K562 (cell line): ENCODE measurements around the gene PRSS23. TPM values are rescaled to one million over a fixed set of nuclear protein-coding genes. Genes with fewer than 3 reads are reported as not detected.

Experiments
- ATAC-seq: fragments of 200-7000 bp; cut with Tn5 transposase; 3 replicates; pipeline ENCODE4 v1.9.1; 2020; ENCODE audit warnings: moderate library complexity
- BruUV-seq: library from RNA; stranded (reverse); fragments of 400-500 nt; replicated peaks from 2 replicates; lab custom pipeline; 2021; lab: Mats Ljungman, UMichigan
- CTCF ChIA-PET: fragments of 300-600 bp; formaldehyde crosslinking; extraction: SDS; loops from one replicate; lab custom pipeline; 2021; ENCODE audit warnings: low intra/inter-chr PET ratio; lab: Yijun Ruan, JAX
- POLR2A ChIA-PET: fragments of 300-600, 350-650 bp; sonication (Branson Sonifier 250); formaldehyde crosslinking; extraction: SDS; loops from one replicate; lab custom pipeline; 2021; ENCODE audit warnings: antibody characterized with exemption, inconsistent platforms; lab: Yijun Ruan, JAX
- DNase-seq, 4 experiments: peaks; one replicate each; pipeline versions ENCODE4 v3.0.0 to v3.0.0-alpha.2; 2011 to 2018; ENCODE audit warnings: low spot score in 3 of 4, mixed read lengths in 3 of 4; ENCODE audit errors: extremely low read depth in 1 of 4
- FAIRE-seq: peaks from 2 replicates; lab custom pipeline; 2011; peaks lifted over from hg19 to GRCh38; lab: Jason Lieb, UNC
- H2AFZ ChIP-seq: 2 replicates; pipeline ENCODE4 v1.6.0; 2011; ENCODE audit warnings: low read depth, low read length, control low read depth, inconsistent platforms
- H3K27ac ChIP-seq: fragments of 200-600 bp; 3 replicates; pipeline ENCODE4 v1.8.0; 2011; ENCODE audit warnings: low read depth, mild to moderate bottlenecking, control low read depth, inconsistent platforms, low read length, moderate library complexity, mixed read lengths; ENCODE audit errors: extremely low read depth
- H3K27me3 ChIP-seq, 2 experiments: fragments of 300-600 bp in 1 of 2; 2 replicates in 1 of 2; 3 replicates in 1 of 2; pipeline versions ENCODE4 v1.6.0 to v1.8.0; 2011; ENCODE audit warnings: inconsistent platforms in 2 of 2, low read length in 2 of 2, mild to moderate bottlenecking in 1 of 2, mixed read lengths in 1 of 2, moderate library complexity in 1 of 2; ENCODE audit not compliant: control insufficient read depth in 2 of 2, insufficient read depth in 2 of 2
- H3K36me3 ChIP-seq: fragments of 300-600 bp; 3 replicates; pipeline ENCODE4 v1.8.0; 2011; ENCODE audit warnings: mild to moderate bottlenecking, low read length, inconsistent platforms; ENCODE audit not compliant: control insufficient read depth, insufficient read depth
- H3K4me1 ChIP-seq, 2 experiments: fragments of 200-600 bp in 1 of 2; replicated peaks in 1 of 2; 2 replicates in 1 of 2; 3 replicates in 1 of 2; pipeline versions ENCODE4 v1.5.1 to v1.8.0; 2011; ENCODE audit warnings: inconsistent platforms in 2 of 2, low read length in 2 of 2, mild to moderate bottlenecking in 1 of 2, mixed read lengths in 1 of 2, moderate library complexity in 1 of 2; ENCODE audit not compliant: control insufficient read depth in 2 of 2, insufficient read depth in 2 of 2
- H3K4me2 ChIP-seq: 2 replicates; pipeline ENCODE4 v1.6.1; 2011; ENCODE audit warnings: low read length, control low read depth, inconsistent platforms, mixed read lengths; ENCODE audit not compliant: insufficient read depth
- H3K4me3 ChIP-seq: fragments of 200-600 bp; sonication (generic), shearing (Covaris generic); 2 replicates; pipeline ENCODE4 v1.5.1; 2016; ENCODE audit warnings: control low read depth, inconsistent platforms
- H3K79me2 ChIP-seq: fragments of 200-600 bp; 3 replicates; pipeline ENCODE4 v1.8.0; 2011; ENCODE audit warnings: low read length, inconsistent platforms; ENCODE audit not compliant: control insufficient read depth, insufficient read depth
- H3K9ac ChIP-seq, 2 experiments: 2 replicates each; pipeline versions ENCODE4 v1.6.0 to v1.6.1; 2011; ENCODE audit warnings: low read depth in 2 of 2, low read length in 2 of 2, control low read depth in 1 of 2, inconsistent platforms in 1 of 2, mild to moderate bottlenecking in 1 of 2, mixed read lengths in 1 of 2; ENCODE audit not compliant: insufficient read depth in 1 of 2
- H3K9me1 ChIP-seq: one replicate; pipeline ENCODE4 v1.6.0; 2011; ENCODE audit warnings: inconsistent platforms, mild to moderate bottlenecking, low read length, moderate library complexity; ENCODE audit not compliant: control insufficient read depth, insufficient read depth
- H3K9me3 ChIP-seq: replicated peaks from 2 replicates; pipeline ENCODE4 v1.5.1; 2011; ENCODE audit warnings: low read depth, low read length, inconsistent platforms; ENCODE audit not compliant: control insufficient read depth, insufficient read depth
- H4K20me1 ChIP-seq: replicated peaks from 2 replicates; pipeline ENCODE4 v1.6.1; 2011; ENCODE audit warnings: low read length, inconsistent platforms, mixed read lengths; ENCODE audit not compliant: control insufficient read depth, insufficient read depth
- FOXA3 ChIP-seq, 2 experiments: fragments of 450-650 bp in 1 of 2; sonication (generic) in 1 of 2; formaldehyde crosslinking; IDR thresholded peaks in 1 of 2; conservative IDR thresholded peaks in 1 of 2; 2 replicates each; pipeline versions ENCODE4 v1.4.0 to v1.8.0; 2020 to 2022; ENCODE audit warnings: mild to moderate bottlenecking in 2 of 2, missing genetic modification reagents in 1 of 2
- FOXM1 ChIP-seq, 2 experiments: fragments of 450-650 bp in 1 of 2; sonication (generic) in 1 of 2; formaldehyde crosslinking in 1 of 2; IDR thresholded peaks; 2 replicates each; pipeline versions ENCODE4 v1.6.1 to v1.9.0; 2017 to 2022; ENCODE audit warnings: low read depth in 2 of 2, mild to moderate bottlenecking in 2 of 2, missing genetic modification reagents in 1 of 2, moderate library complexity in 1 of 2
- HMGN3 ChIP-seq: IDR thresholded peaks from 2 replicates; pipeline ENCODE4 v1.6.1; 2011; ENCODE audit warnings: borderline replicate concordance, low read depth, mild to moderate bottlenecking, mixed read lengths, low read length; ENCODE audit not compliant: insufficient read length; ENCODE audit errors: extremely low read depth
- HNRNPK ChIP-seq: fragments of 200-400 bp; formaldehyde crosslinking; IDR thresholded peaks from one replicate; pipeline ENCODE4 v1.6.1; 2018; ENCODE audit warnings: mild to moderate bottlenecking, low read depth, low read length; ENCODE audit not compliant: poor library complexity, severe bottlenecking
- IFI16 ChIP-seq: fragments of 250-450 bp; sonication (Bioruptor Pico); IDR thresholded peaks from 2 replicates; pipeline ENCODE4 v2.1.2; 2022; ENCODE audit warnings: mild to moderate bottlenecking, inconsistent platforms
- JUN ChIP-seq, 2 experiments: sonication (generic) in 1 of 2; formaldehyde crosslinking in 1 of 2; IDR thresholded peaks; 2 replicates each; pipeline versions ENCODE4 v1.6.1 to v1.8.0; 2012 to 2022; ENCODE audit warnings: borderline replicate concordance in 2 of 2, mild to moderate bottlenecking in 2 of 2, improper control_type of control experiment in 1 of 2, low read depth in 1 of 2, low read length in 1 of 2, missing genetic modification reagents in 1 of 2
- MAZ ChIP-seq, 2 experiments: fragments of 450-650 bp in 1 of 2; sonication (generic) in 1 of 2; formaldehyde crosslinking; IDR thresholded peaks in 1 of 2; conservative IDR thresholded peaks in 1 of 2; 2 replicates each; pipeline versions ENCODE4 v1.4.0 to v1.5.0; 2020; ENCODE audit warnings: mild to moderate bottlenecking in 1 of 2, missing genetic modification reagents in 1 of 2
- NFATC3 ChIP-seq: fragments of 450-650 bp; IDR thresholded peaks from 2 replicates; pipeline ENCODE4 v1.6.1; 2017; ENCODE audit warnings: mild to moderate bottlenecking
- NR2C2 ChIP-seq, 2 experiments: fragments of 200-800 bp in 1 of 2; sonication (Bioruptor generic) in 1 of 2; sonication (generic) in 1 of 2; formaldehyde crosslinking in 1 of 2; IDR thresholded peaks; 2 replicates each; pipeline versions ENCODE4 v1.6.1 to v1.8.0; 2016 to 2022; ENCODE audit warnings: mild to moderate bottlenecking in 1 of 2, missing compliant biosample characterization in 1 of 2, missing genetic modification characterization in 1 of 2, missing genetic modification reagents in 1 of 2
- POLR2B ChIP-seq: fragments of 450-650 bp; IDR thresholded peaks from 2 replicates; pipeline ENCODE4 v1.6.1; 2018; ENCODE audit warnings: low read depth; ENCODE audit not compliant: partially characterized antibody
- SAFB ChIP-seq: fragments of 200-400 bp; formaldehyde crosslinking; IDR thresholded peaks from 2 replicates; pipeline ENCODE4 v1.6.1; 2017; ENCODE audit warnings: low read depth, low read length, borderline replicate concordance
- TEAD2 ChIP-seq: fragments of 450-650 bp; IDR thresholded peaks from 2 replicates; pipeline ENCODE4 v1.6.1; 2016; ENCODE audit warnings: missing genetic modification characterization, control low read depth, missing compliant biosample characterization
- U2AF1 ChIP-seq: fragments of 200-400 bp; formaldehyde crosslinking; optimal IDR thresholded peaks from 2 replicates; pipeline ENCODE3; 2017; ENCODE audit warnings: mild to moderate bottlenecking, low read depth, low read length, moderate library complexity
- ZBTB5 ChIP-seq: fragments of 450-650 bp; IDR thresholded peaks from 2 replicates; pipeline ENCODE4 v1.6.1; 2017; ENCODE audit warnings: antibody characterized with exemption
- ZNF449 ChIP-seq: fragments of 250-450 bp; sonication (Bioruptor Pico); IDR thresholded peaks from 2 replicates; pipeline ENCODE4 v1.8.0; 2022; ENCODE audit warnings: moderate library complexity, mild to moderate bottlenecking, inconsistent platforms
- WGBS: fragments of 100-300 bp; shearing (Covaris generic); methylation state at CpG from one replicate; pipeline ENCODE4 v1.1.6; 2016; ENCODE audit warnings: low coverage, mixed read lengths; ENCODE audit not compliant: insufficient coverage; ENCODE audit errors: missing lambda C conversion rate; 5-methylcytosine and 5-hydroxymethylcytosine counted together
- in situ Hi-C: fragments of 300-500 bp; cut with MboI; formaldehyde crosslinking; loops from 4 replicates; pipeline ENCODE4 v1.15.0; 2018; ENCODE audit warnings: inconsistent platforms, mixed read lengths
- intact Hi-C: fragments of 100-400 bp; cut with micrococcal nuclease; formaldehyde crosslinking; loops from 2 replicates; pipeline ENCODE4 v1.14.2; 2022
- polyA plus RNA-seq, 8 experiments: library from polyadenylated mRNA; depleted of rRNA in 4 of 8; stranded (reverse) in 5 of 8; unstranded in 3 of 8; fragments of >200 nt; fragmentation: Nextera tagmentation in 2 of 8; fragmentation: Illumina TruSeq in 1 of 8; extraction: Ambion mirVana in 2 of 8; extraction: Trizol in 1 of 8; gene quantifications; 2 replicates each; pipeline versions ENCODE4 v1.2.1 to v1.2.3, GENCODE V29; 2011 to 2014; ENCODE audit warnings: inconsistent platforms in 1 of 8, missing spikeins in 1 of 8
- total RNA-seq, 7 experiments: library from RNA; depleted of rRNA in 6 of 7; stranded (reverse); fragments of >200 nt in 6 of 7; fragmentation: Illumina TruSeq in 2 of 7; extraction: Trizol in 2 of 7; gene quantifications; 2 replicates each; pipeline versions ENCODE4 v1.2.1 to v1.2.3, GENCODE V29; 2011 to 2021; ENCODE audit warnings: low replicate concordance in 1 of 7
- TF ChIP-seq, protein P1 (sequence below): IDR thresholded peaks from 2 replicates; pipeline ENCODE4 v1.6.1; 2014; ENCODE audit warnings: antibody characterized with exemption

PRSS23 gene
- total and polyA plus RNA-seq, 9 of the 15 experiments (the other 6 are each of a cell fraction or from before 2014, with no cell fraction given), result 0.04 to 0.51 (median 0.11) TPM; not detected in 2

GRCh38 chr11:86797133-86797532, 3.2 kb upstream of the PRSS23 start:
- intact Hi-C loops, result no loop called here
- FAIRE-seq, result no peak
- WGBS, result 6% methylated on average over 9 of the region's 9 CpGs
- Histone ChIP-seq H3K27me3 (peaks cover 11 to 26% of the 10 kb centered on the region in 2 experiments), H2AFZ (no peak overlapping the region), H4K20me1 (no peaks in the 10 kb centered on the region), H3K9me3 (no peaks in the 10 kb centered on the region), H3K27ac (no peak overlapping the region), H3K9ac (no peak overlapping the region), H3K4me2 (no peak overlapping the region), H3K9me1 (no peaks in the 10 kb centered on the region), H3K36me3 (no peaks in the 10 kb centered on the region), H3K4me3 (no peak overlapping the region), H3K79me2 (no peaks in the 10 kb centered on the region), H3K4me1 (peaks cover 0 to 13% of the 10 kb centered on the region in 2 experiments; a peak in 2 of 5 replicates)
- POLR2A ChIA-PET, result interaction anchor here (2.1 kb wide), 1 partner anchor 10 kb away, joined by 4 read pairs; no protein-coding TSS in a partner anchor
- CTCF ChIA-PET, result no interaction called here
- no peak for ATAC-seq
- in situ Hi-C loops, result no loop called here
- BruUV-seq, result no TSS peak
- no peak for DNase-seq
- no peak for TF ChIP-seq NFATC3
- no peak for TF ChIP-seq HNRNPK
- TF ChIP-seq TEAD2, result no peak
- TF ChIP-seq HMGN3, result no peak
- TF ChIP-seq U2AF1, result no peak
- no peak for TF ChIP-seq IFI16 (CRISPR knock-in tag)
- TF ChIP-seq NR2C2 (CRISPR knock-in tag; IDR thresholded peaks at IDR 0.05), result no peak
- TF ChIP-seq NR2C2 (tag; IDR thresholded peaks at IDR 0.05), result 0 out of 2 replicates have a peak, but pooled peaks have one; percentile 38
- no peak for TF ChIP-seq SAFB
- TF ChIP-seq FOXA3 (CRISPR knock-in tag; conservative IDR thresholded peaks at IDR 0.05 in 1 of 2, IDR thresholded peaks at IDR 0.05 in 1 of 2), result peak in 1 of 2 experiments; percentile 62; a peak in 2 of 4 replicates
- no peak for TF ChIP-seq JUN (IDR thresholded peaks at IDR 0.05; ENCODE audit: borderline replicate concordance, low read depth, low read length)
- no peak for TF ChIP-seq JUN (CRISPR knock-in tag; IDR thresholded peaks at IDR 0.05; ENCODE audit: borderline replicate concordance)
- no peak for TF ChIP-seq ZNF449 (CRISPR knock-in tag)
- TF ChIP-seq POLR2B, result no peak
- no peak for TF ChIP-seq MAZ (CRISPR knock-in tag; conservative IDR thresholded peaks at IDR 0.05 in 1 of 2, IDR thresholded peaks at IDR 0.05 in 1 of 2)
- TF ChIP-seq, protein P1, sequence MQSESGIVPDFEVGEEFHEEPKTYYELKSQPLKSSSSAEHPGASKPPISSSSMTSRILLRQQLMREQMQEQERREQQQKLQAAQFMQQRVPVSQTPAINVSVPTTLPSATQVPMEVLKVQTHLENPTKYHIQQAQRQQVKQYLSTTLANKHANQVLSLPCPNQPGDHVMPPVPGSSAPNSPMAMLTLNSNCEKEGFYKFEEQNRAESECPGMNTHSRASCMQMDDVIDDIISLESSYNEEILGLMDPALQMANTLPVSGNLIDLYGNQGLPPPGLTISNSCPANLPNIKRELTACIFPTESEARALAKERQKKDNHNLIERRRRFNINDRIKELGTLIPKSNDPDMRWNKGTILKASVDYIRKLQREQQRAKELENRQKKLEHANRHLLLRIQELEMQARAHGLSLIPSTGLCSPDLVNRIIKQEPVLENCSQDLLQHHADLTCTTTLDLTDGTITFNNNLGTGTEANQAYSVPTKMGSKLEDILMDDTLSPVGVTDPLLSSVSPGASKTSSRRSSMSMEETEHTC, result no peak
- no peak for TF ChIP-seq FOXM1 (IDR thresholded peaks at IDR 0.05; ENCODE audit: low read depth)
- TF ChIP-seq FOXM1 (CRISPR knock-in tag; IDR thresholded peaks at IDR 0.05; ENCODE audit: low read depth), result no peak
- TF ChIP-seq ZBTB5, result no peak
